GM19467 (cell line): ENCODE data around the gene TMPRSS6.

Source experiments
- ATAC-seq: cut with Tn5 transposase; IDR thresholded peaks from one replicate; pipeline ENCODE4 v1.9.1; 2021; ENCODE audit warnings: mild to moderate bottlenecking, moderate library complexity; ENCODE audit not compliant: unreplicated experiment

Gene TMPRSS6

DNA sequence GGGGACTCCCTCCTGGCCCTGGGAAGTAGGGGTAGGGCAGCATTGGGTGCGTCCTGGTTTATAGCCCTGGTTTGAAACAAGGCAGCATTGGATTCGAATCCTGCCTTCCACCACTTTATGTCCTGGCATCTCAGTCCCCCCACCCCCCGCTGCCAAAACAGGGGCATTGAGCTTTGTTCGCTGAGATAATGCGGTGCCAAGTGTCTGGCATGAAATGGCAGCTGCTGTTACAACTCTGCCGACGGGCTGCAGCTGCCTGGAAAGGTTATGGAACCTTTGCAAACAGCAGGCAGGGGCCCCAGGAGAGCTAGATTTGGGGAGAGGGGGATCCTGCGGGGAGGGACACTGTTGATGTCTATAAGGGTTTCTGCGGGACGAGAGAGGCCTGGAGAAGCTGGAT, 92.2 kb downstream of the TMPRSS6 start:
- ATAC-seq = no peak

DNA sequence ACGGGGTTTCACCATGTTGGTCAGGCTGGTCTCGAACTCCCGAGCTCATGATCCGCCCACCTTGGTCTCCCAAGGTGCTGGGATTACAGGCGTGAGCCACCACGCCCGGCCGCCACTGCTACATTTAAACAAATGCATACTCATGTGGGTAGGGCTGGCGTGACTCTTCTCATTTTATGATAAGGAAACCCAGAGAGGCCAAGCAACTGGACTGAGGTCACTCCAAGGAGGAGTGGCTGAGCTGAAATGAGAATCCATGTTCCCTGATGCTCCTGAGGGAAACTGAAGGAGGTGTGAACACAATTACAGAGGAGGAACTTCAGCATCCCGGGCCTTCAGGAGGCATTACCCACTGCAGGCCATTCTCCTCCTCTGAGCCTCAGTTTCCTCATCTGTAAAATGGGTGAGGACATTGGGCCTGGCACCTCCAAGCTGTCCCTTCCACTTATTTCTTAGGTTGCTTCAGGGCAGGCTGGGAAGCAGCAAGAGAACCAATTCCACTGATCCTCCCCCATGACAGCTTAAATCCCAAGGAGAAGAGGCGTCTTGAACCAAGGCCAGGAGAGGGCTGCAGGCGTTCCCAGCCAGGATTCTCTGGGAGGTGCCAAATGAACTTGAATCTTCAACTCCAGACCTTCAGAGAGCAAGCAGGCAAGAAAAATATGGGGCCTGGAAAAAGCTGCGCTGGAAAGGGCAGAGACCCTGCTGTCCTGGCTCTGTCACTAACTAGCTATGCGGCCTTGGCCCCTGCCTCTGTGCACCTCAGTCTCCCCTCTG, 93.2 kb downstream of the TMPRSS6 start:
- no peak for ATAC-seq

DNA sequence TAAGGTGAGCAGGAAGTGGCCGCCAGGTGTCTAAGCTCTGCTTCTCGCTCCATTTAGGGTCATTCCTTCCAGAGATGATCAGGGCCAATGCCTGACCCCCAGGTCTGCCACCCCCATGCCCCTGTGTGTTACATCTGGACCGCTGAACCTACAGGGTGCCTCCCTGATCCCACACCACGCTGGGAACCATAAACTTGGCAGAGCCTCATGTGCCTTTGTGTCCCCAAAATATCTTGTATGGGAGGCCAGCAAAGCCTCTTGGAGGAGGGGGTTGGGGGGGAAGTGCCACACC, 94.0 kb downstream of the TMPRSS6 start:
- no peak for ATAC-seq
